Mesothelial cell of epicardium (in vitro differentiated cells): ENCODE results near the gene STN1. TPM values are rescaled to one million over a fixed set of nuclear protein-coding genes. Genes with fewer than 3 reads are reported as not detected.

Experiments used
- DNase-seq, 2 experiments: peaks; one replicate each; pipeline ENCODE4 v3.0.0; 2021; ENCODE audit warnings: low spot score in 2 of 2; ENCODE audit not compliant: unreplicated experiment in 2 of 2
- H3K27ac Mint-ChIP-seq: 2 replicates; pipeline ENCODE4 v1.8.0; 2021; ENCODE audit warnings: mixed read lengths
- H3K27me3 Mint-ChIP-seq: 2 replicates; pipeline ENCODE4 v1.8.0; 2021; ENCODE audit warnings: low read depth, mixed read lengths
- H3K36me3 Mint-ChIP-seq: 2 replicates; pipeline ENCODE4 v1.8.0; 2021; ENCODE audit warnings: mixed read lengths
- H3K4me1 Mint-ChIP-seq: 2 replicates; pipeline ENCODE4 v1.8.0; 2021; ENCODE audit warnings: mixed read lengths
- H3K4me3 Mint-ChIP-seq: 2 replicates; pipeline ENCODE4 v1.8.0; 2021; ENCODE audit warnings: mild to moderate bottlenecking, moderate library complexity, mixed read lengths
- H3K9me3 Mint-ChIP-seq: 2 replicates; pipeline ENCODE4 v1.8.0; 2021; ENCODE audit warnings: mixed read lengths
- CTCF ChIP-seq: fragments of 200-600 bp; sonication (generic); IDR thresholded peaks from one replicate; pipeline ENCODE4 v1.5.0; 2021; ENCODE audit warnings: antibody characterized with exemption; ENCODE audit not compliant: unreplicated experiment
- total RNA-seq: library from RNA; stranded (reverse); gene quantifications from 3 replicates; pipeline ENCODE4 v1.2.1, GENCODE V29; 2021

STN1 gene
- total RNA-seq, 1 donor from 2014 or later: 14.2 TPM

- no peak for DNase-seq
- Mint-ChIP-seq H3K4me1 (peaks cover 12% of the 10 kb centered on the region), H3K27ac (no peak overlapping the region), H3K9me3 (no peaks in the 10 kb centered on the region), H3K27me3 (no peaks in the 10 kb centered on the region), H3K4me3 (no peak overlapping the region), H3K36me3 (peaks cover 6% of the 10 kb centered on the region)
- no peak for TF ChIP-seq CTCF
Measured at GRCh38 chr10:103889121-103889720, 28.8 kb downstream of the STN1 start.

GRCh38 chr10:103888113-103888841, 29.7 kb downstream of the STN1 start:
- peak; percentile 91 for TF ChIP-seq CTCF
- peak in 1 of 2 experiments; percentile 48 for DNase-seq
- Mint-ChIP-seq H3K27me3 (no peaks in the 10 kb centered on the region), H3K27ac (peak overlapping the region; percentile 8), H3K36me3 (peaks cover 7% of the 10 kb centered on the region), H3K4me3 (no peak overlapping the region), H3K4me1 (peaks cover 5% of the 10 kb centered on the region), H3K9me3 (no peaks in the 10 kb centered on the region)

GRCh38 chr10:103885617-103886016, 32.4 kb downstream of the STN1 start:
- H3K4me1 Mint-ChIP-seq: peaks cover 16% of the 10 kb centered on the region
- H3K9me3 Mint-ChIP-seq: no peaks in the 10 kb centered on the region
- DNase-seq: no peak
- TF ChIP-seq CTCF: no peak
- H3K27me3 Mint-ChIP-seq: no peaks in the 10 kb centered on the region
- H3K27ac Mint-ChIP-seq: no peak overlapping the region
- H3K4me3 Mint-ChIP-seq: no peak overlapping the region
- H3K36me3 Mint-ChIP-seq: peaks cover 7% of the 10 kb centered on the region

GRCh38 chr10:103884681-103885139, 33.3 kb downstream of the STN1 start:
- peak; percentile 77 for TF ChIP-seq CTCF
- Mint-ChIP-seq H3K36me3 (peaks cover 7% of the 10 kb centered on the region), H3K4me1 (peaks cover 16% of the 10 kb centered on the region), H3K27ac (no peak overlapping the region), H3K4me3 (no peak overlapping the region), H3K9me3 (no peaks in the 10 kb centered on the region), H3K27me3 (no peaks in the 10 kb centered on the region)
- DNase-seq: peak in 1 of 2 experiments; percentile 46

- Mint-ChIP-seq H3K9me3 (no peaks in the 10 kb centered on the region), H3K27ac (peak overlapping the region; percentile 27), H3K4me3 (no peak overlapping the region), H3K27me3 (no peaks in the 10 kb centered on the region), H3K4me1 (peaks cover 12% of the 10 kb centered on the region), H3K36me3 (peaks cover 14% of the 10 kb centered on the region)
- no peak for DNase-seq
- no peak for TF ChIP-seq CTCF
Measured at GRCh38 chr10:103882285-103883007, 35.5 kb downstream of the STN1 start.
